ENCODE data around the gene ZBTB7B.
A peak's percentile ranks its signal among the peaks of the same experiment; 100 is the strongest.

ZBTB7B gene

DNA sequence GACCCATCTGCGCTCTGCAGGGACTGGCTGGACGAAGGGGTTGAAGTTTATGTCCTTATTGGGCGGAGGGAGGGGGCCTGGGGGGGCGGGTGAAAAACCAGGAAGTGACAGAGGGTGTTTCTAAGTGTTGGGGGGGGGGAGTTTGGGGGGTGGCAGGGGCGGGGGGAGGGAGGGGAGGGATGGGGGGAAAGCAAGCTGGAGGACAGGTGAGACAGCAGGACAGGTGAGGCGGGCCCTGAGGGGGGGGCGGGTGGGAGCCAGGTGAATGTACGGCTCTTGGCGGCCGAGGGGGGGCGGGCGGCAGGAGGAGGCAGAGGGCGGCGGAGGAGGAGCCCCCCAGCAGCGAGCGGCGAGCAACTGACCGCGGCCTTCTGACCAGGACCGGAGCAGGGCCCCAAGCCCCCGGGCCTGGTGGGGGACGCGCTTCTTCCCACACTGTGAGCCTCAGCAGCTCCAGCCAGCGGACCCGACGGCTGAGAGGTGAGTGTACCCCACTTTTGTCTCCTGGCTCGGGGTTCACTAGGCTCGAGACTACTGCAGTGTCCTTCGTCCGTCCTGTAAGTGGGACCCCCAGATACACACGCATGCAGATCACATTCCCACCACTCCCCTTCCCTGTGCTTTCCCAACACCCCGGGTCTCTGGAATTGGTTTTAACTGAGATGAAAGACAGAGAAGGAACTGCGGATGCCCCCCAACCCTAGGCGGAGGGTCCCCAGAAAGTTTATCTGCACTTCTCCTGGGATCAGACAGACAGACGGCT, at the start of gene ZBTB7B:
ZBTB7B (plus strand) TSS at position 339 of the 763 bp plus-strand sequence. CDS start 11,859 bp downstream, outside the sequence.
- Histone ChIP-seq H3K9me3 (ENCODE audit: low read length) (no peaks in the 10 kb centered on the region), H3K27me3 (ENCODE audit: insufficient read depth, low read length) (no peaks in the 10 kb centered on the region), H3K36me3 (ENCODE audit: insufficient read depth, low read length) (no peaks in the 10 kb centered on the region), H2AFZ (ENCODE audit: low read depth, low read length) (peak within 1 kb of the TSS; percentile 63), H3K4me1 (ENCODE audit: insufficient read depth, low read length) (peaks cover 32% of the 10 kb centered on the region), H3K4me3 (ENCODE audit: low read length) (peak within 1 kb of the TSS; percentile 64)

DNA sequence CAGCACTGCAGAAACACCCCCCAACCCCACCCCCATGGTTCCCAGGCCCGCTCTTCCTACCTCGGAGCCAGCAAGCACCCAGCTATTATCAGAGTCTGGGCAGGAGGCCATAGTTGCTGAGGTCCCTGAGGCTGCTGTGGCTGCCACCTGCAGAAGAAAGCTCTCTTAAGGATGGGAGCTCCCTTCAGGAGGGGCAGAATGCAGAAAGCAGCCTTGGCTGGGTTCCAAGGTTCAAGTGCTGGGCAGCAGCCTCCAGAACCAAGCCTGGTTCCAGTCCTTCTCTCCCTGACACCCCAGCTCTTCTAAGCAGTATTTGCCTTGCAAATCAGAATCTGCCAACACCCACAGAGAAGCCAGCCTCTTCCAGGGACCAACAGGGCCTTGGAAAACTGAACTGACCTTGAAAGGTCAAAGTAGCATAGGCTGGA, 49.0 kb upstream of the ZBTB7B start:
- peaks cover 20% of the 10 kb centered on the region for H3K36me3 ChIP-seq (ENCODE audit: insufficient read depth, low read length)
- no peak overlapping the region for H2AFZ ChIP-seq (ENCODE audit: low read depth, low read length)
- H3K4me3 ChIP-seq (ENCODE audit: low read length) = no peak overlapping the region
- no peaks in the 10 kb centered on the region for H3K27me3 ChIP-seq (ENCODE audit: insufficient read depth, low read length)
- H3K4me1 ChIP-seq (ENCODE audit: insufficient read depth, low read length) = peaks cover 41% of the 10 kb centered on the region
- no peaks in the 10 kb centered on the region for H3K9me3 ChIP-seq (ENCODE audit: low read length)

DNA sequence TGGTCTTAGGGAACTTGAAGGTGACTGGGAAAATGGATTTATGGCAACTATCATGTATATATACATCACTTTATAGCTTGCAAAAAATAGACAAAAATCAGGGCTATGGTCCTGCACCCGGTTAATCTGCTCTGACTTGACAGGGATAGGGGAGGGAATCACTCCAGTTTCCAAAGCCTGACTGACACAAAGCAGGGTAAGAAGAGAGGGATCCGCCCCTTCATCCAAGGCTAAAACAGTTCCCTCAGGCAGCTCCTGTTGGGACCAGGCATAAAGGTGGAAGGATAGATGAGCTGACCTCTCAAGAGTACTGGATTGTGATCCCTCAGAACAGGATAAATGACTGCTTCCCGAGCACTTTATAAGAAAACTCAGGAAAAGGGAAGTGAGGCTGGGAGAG, 48.1 kb upstream of the ZBTB7B start:
- no peaks in the 10 kb centered on the region for H3K9me3 ChIP-seq (ENCODE audit: low read length)
- H3K36me3 ChIP-seq (ENCODE audit: insufficient read depth, low read length) = peaks cover 28% of the 10 kb centered on the region
- H3K4me1 ChIP-seq (ENCODE audit: insufficient read depth, low read length) = peaks cover 41% of the 10 kb centered on the region
- no peak overlapping the region for H2AFZ ChIP-seq (ENCODE audit: low read depth, low read length)
- H3K4me3 ChIP-seq (ENCODE audit: low read length) = peak overlapping the region; percentile 65
- no peaks in the 10 kb centered on the region for H3K27me3 ChIP-seq (ENCODE audit: insufficient read depth, low read length)

DNA sequence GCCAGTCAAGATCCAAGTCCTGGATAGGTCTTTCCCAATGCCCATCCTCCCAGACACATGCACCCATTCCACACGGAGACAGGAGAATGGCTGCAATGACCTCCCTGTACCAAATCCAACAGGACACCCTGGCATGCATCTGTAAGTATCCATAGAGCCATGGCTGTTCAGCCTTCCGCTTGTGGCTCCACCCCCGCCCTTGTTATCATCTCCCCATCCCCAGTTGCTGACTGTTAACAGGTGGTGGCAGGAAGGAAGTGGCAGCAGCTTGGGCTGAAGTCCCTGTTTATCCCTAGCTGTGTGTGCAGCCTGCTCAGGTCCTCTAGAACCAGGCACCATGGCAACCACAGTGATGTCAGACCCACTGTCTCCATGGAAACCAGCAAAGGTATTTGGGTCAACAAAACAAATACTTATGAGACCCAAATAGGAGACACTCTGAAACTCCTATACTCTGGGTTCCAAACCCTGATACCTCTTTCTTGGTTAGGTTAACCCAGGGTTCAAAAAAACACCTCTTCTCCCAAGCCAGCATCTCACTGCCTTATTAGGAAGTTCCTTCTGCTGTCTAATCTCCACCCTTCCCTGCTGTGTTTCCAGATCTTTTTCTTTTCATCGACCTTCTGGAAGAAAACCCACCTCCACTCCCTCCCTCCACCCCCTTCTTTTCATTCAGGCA, 47.4 kb upstream of the ZBTB7B start:
- Histone ChIP-seq H3K27me3 (ENCODE audit: insufficient read depth, low read length) (no peaks in the 10 kb centered on the region), H3K4me3 (ENCODE audit: low read length) (peak overlapping the region; percentile 65), H2AFZ (ENCODE audit: low read depth, low read length) (no peak overlapping the region), H3K9me3 (ENCODE audit: low read length) (no peaks in the 10 kb centered on the region), H3K4me1 (ENCODE audit: insufficient read depth, low read length) (peaks cover 41% of the 10 kb centered on the region), H3K36me3 (ENCODE audit: insufficient read depth, low read length) (peaks cover 31% of the 10 kb centered on the region)

DNA sequence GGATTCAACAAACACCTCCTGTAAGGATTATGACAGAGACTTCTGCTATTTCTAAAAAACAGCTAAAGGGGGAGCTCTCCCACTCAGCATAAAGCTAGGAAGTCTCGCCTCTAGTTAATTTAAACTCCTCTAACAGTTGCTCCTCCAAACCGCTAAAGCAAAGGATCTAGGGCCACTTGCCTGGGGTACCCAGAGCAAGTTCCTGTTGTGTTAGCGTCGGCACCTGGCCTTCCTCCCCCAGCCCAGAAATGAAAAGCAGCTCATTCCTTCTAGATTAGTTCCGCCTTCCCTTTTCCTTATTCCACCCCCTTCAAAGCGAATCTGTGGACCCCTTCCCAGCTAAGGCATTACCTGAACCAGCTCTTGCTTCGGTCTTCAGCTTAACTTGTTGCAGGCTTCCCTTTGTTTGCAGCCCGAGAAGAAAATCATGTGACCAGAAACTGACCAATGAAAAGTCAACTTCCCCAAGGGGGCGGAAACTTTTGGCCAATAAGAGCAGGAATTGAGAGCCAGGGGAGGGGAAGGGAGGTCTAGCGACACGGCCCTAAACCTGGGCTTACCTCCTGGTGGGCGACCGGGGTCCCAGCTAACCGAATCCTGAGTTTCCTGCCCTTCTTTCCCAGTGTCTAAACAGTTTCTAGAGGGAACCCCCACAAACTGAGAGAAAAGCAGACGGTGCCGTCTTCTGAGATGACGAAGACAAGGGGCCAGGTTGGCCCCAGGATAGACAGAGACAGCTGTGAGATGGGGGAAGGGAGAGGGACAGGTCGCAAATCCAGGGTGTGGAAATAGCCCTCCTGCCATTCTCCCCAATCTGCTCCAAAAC, 46.7 kb upstream of the ZBTB7B start, which contains the start of gene PBXIP1:
PBXIP1 (minus strand) TSS at position 382 of the 826 bp plus-strand sequence. CDS start 2,378 bp downstream, outside the sequence.
- peak within 1 kb of the TSS; percentile 65 for H3K4me3 ChIP-seq (ENCODE audit: low read length)
- H3K9me3 ChIP-seq (ENCODE audit: low read length) = no peaks in the 10 kb centered on the region
- H2AFZ ChIP-seq (ENCODE audit: low read depth, low read length) = peak within 1 kb of the TSS; percentile 11
- H3K4me1 ChIP-seq (ENCODE audit: insufficient read depth, low read length) = peaks cover 48% of the 10 kb centered on the region
- H3K27me3 ChIP-seq (ENCODE audit: insufficient read depth, low read length) = no peaks in the 10 kb centered on the region
- H3K36me3 ChIP-seq (ENCODE audit: insufficient read depth, low read length) = peaks cover 23% of the 10 kb centered on the region

DNA sequence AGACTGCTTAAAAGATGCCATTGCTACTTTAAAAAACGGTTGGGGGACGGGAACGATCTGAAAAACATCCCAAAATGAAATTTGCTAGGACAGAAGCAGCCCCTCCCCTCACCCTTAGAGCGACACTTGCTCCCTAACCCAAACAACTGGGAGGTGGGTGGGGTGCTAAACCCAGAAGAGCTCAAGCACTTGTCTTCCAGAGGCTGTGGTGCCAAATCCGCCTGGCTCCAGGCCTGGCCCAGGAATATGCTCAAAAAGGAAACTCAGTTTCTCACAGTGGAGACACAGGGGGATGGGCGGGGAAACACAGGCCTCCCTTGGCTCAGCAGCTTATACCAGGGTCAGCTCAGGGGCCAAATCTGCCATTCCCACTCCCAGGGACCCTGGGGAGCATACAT, 46.1 kb upstream of the ZBTB7B start:
- H3K27me3 ChIP-seq (ENCODE audit: insufficient read depth, low read length) = no peaks in the 10 kb centered on the region
- peak overlapping the region; percentile 65 for H3K4me3 ChIP-seq (ENCODE audit: low read length)
- no peak overlapping the region for H2AFZ ChIP-seq (ENCODE audit: low read depth, low read length)
- H3K4me1 ChIP-seq (ENCODE audit: insufficient read depth, low read length) = peaks cover 50% of the 10 kb centered on the region
- H3K9me3 ChIP-seq (ENCODE audit: low read length) = no peaks in the 10 kb centered on the region
- peaks cover 17% of the 10 kb centered on the region for H3K36me3 ChIP-seq (ENCODE audit: insufficient read depth, low read length)

DNA sequence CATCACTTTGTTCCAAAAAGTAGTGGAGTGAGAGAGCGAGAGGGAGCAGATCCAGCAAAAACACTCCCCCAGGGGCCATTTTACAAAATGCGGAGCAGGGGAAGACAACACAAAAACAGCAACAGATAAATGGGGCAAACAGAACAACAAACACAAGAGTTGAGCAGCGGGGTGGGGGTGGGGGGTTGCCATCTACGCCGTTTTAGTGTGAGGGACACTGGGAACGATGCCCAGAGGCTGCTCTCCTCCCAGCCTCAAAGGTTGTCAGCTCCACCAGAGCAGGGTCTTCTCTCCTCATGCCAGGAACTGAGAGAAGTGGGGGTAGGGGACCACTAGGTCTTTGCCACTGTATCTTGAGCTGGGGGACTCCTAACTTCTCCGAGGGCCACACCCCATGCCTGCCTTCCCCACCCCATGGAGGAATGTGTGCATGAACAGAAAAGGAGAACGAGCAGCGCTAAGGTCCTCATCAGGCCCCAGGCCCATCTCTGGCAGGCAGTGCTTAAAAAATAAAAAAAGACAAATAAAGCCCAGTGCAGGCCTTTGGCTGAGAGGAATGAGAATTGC, 45.4 kb upstream of the ZBTB7B start:
- H3K36me3 ChIP-seq (ENCODE audit: insufficient read depth, low read length) = peaks cover 15% of the 10 kb centered on the region
- no peak overlapping the region for H3K4me3 ChIP-seq (ENCODE audit: low read length)
- H2AFZ ChIP-seq (ENCODE audit: low read depth, low read length) = no peak overlapping the region
- H3K27me3 ChIP-seq (ENCODE audit: insufficient read depth, low read length) = no peaks in the 10 kb centered on the region
- no peaks in the 10 kb centered on the region for H3K9me3 ChIP-seq (ENCODE audit: low read length)
- peaks cover 52% of the 10 kb centered on the region for H3K4me1 ChIP-seq (ENCODE audit: insufficient read depth, low read length)

DNA sequence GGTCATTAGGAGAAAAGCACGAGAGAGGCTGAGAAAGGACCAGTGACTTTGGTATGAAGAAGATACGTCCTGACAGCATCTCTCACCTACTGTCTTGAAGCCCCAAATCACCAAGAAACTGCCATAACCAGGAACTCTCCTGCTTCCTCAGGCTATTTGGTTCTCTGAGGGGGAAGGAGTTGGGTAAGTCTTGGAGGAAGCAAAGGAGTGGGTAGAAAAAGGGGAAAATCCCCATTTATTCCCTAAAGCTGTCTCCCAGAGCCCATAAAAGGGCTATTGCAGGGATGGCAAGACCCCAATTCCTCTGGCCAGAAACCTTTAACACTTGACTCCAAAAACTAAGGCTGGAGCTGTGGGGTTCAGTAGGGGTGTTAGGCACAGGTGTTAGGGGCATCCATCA, 44.6 kb upstream of the ZBTB7B start:
- Histone ChIP-seq H3K4me1 (ENCODE audit: insufficient read depth, low read length) (peaks cover 59% of the 10 kb centered on the region), H3K36me3 (ENCODE audit: insufficient read depth, low read length) (peaks cover 16% of the 10 kb centered on the region)

DNA sequence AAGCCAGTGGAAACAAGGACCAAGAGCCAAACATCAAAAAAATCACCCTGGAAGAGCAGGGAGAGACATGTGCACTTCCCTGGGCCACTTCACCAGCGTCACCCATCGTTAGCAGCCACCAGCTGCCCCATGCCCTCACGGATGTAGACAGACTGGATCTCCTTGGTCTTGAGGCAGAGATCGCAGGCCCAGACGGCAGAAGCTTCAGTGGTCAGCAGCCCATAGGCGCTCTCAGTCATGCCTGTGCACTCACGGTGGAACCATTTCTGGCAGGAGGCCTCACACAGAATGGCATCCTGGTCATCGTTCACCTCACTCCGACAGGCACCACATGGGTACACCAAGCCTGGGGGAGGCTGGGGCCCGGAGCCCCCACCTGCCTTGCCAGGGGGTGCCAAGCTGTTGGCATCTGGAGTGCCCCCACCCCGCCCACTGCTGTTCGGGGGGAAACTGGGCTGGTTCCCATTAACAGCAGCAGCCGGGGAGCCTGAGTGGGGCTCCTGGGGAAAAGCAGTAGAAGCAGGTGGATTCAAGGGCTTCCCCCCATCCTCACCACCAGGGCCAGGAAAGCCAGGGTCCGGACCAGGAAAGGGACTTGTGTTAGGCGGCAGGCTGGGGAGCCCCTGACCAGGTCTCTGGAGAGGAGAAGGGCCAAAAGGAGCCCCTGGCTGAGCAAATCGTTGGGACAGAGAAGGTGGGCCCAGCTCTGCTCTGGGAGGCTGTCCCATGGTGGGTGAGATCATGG, 43.7 kb upstream of the ZBTB7B start:
- Histone ChIP-seq H2AFZ (ENCODE audit: low read depth, low read length) (no peak overlapping the region), H3K36me3 (ENCODE audit: insufficient read depth, low read length) (peaks cover 24% of the 10 kb centered on the region), H3K4me3 (ENCODE audit: low read length) (no peak overlapping the region), H3K9me3 (ENCODE audit: low read length) (no peaks in the 10 kb centered on the region), H3K4me1 (ENCODE audit: insufficient read depth, low read length) (peaks cover 56% of the 10 kb centered on the region), H3K27me3 (ENCODE audit: insufficient read depth, low read length) (no peaks in the 10 kb centered on the region)

More for the DNA sequence above, 44.6 kb upstream of the ZBTB7B start:
- no peaks in the 10 kb centered on the region for H3K9me3 ChIP-seq (ENCODE audit: low read length)
- H2AFZ ChIP-seq (ENCODE audit: low read depth, low read length) = no peak overlapping the region
- no peaks in the 10 kb centered on the region for H3K27me3 ChIP-seq (ENCODE audit: insufficient read depth, low read length)
- no peak overlapping the region for H3K4me3 ChIP-seq (ENCODE audit: low read length)

DNA sequence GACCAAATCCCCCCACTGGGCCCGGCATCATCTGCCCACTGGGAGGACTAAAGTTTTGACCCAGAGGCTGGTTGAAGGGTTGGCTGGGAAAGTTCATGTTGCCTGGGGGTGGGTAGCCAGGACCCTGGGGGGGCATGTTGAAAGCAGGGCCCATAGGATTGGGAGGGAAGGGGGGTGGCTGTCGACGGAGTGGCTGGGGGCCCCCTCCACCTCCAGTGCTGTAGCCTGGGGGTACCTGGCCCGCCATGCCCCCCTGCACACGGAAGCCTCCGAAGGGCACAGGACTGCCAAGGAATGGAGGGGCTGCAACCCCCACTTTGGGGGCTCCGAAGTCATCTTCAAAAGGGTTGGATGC, 43.2 kb upstream of the ZBTB7B start:
- Histone ChIP-seq H3K4me1 (ENCODE audit: insufficient read depth, low read length) (peaks cover 51% of the 10 kb centered on the region), H3K9me3 (ENCODE audit: low read length) (no peaks in the 10 kb centered on the region), H3K27me3 (ENCODE audit: insufficient read depth, low read length) (no peaks in the 10 kb centered on the region), H3K4me3 (ENCODE audit: low read length) (no peak overlapping the region), H3K36me3 (ENCODE audit: insufficient read depth, low read length) (peaks cover 28% of the 10 kb centered on the region), H2AFZ (ENCODE audit: low read depth, low read length) (no peak overlapping the region)

DNA sequence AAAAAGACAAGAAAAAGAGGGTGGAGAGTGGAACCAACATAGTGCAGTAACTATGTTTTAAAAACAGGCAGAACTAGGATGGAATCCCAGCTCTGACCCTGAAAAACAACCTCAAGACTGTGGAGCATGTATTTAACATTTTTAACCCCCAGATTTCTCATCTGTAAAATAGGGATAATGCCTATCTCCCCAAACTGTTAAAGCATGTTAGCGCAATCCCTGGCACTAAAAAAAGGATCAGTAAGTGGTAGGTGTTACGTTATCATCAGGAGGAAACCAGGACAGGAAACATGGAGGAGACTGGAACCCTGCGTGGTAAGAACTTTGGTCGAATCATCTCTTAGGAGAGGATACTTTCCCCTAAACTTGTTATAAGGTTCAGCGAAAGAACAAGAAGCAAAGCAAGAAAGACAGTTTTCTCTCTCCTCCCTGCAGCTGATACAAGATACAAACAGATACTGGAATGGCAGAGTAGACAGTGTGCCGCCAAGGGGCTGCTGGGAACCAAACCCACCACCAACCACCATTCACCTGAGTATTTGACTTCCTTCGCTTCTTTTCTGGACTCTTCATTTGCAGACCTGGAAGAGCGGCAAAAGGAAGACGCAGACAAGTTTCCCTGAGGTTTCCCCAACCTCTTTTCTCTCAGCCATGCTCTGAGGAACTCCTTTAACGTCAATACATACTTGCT, 42.0 kb upstream of the ZBTB7B start:
- no peaks in the 10 kb centered on the region for H3K9me3 ChIP-seq (ENCODE audit: low read length)
- no peak overlapping the region for H2AFZ ChIP-seq (ENCODE audit: low read depth, low read length)
- peaks cover 36% of the 10 kb centered on the region for H3K36me3 ChIP-seq (ENCODE audit: insufficient read depth, low read length)
- H3K27me3 ChIP-seq (ENCODE audit: insufficient read depth, low read length) = no peaks in the 10 kb centered on the region
- H3K4me3 ChIP-seq (ENCODE audit: low read length) = peak overlapping the region; percentile 83
- peaks cover 39% of the 10 kb centered on the region for H3K4me1 ChIP-seq (ENCODE audit: insufficient read depth, low read length)

Data from neuron (in vitro differentiated cells).